ENCODE data around the gene CKLF.

CKLF gene

DNA sequence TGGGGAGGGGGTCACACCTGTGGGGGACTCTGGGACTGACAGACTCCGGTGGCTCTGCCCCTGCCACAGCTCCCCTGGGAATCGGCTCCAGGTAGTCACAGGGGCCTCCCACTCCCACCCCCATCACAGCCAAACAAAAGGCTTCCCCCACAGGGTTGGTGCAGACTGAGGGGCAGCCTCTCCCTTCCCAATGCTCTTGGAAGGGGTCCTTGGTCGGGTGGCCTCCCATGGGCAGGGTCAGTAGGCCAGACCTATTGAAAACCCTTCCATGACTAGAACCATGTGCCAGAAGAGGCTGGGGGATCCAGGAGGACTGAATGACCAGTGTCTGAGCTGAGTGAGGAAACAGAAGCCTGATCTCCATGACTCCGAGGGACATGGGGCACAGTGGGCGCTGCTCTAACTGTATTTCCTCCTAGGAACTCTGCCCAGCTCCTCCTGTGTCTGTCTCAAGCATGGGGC lies 31.1 kb upstream of the CKLF start:
- H3K9me3 ChIP-seq (ENCODE audit: control insufficient read depth, low read length), result no peaks in the 10 kb centered on the region
- peak overlapping the region; percentile 44 for H4K91ac ChIP-seq (ENCODE audit: low read length)
- no peak overlapping the region for H2AFZ ChIP-seq (ENCODE audit: low read depth, low read length)
- peak overlapping the region; percentile 54 for H4K8ac ChIP-seq (ENCODE audit: low read length)
- H3K79me1 ChIP-seq (replicated peaks; ENCODE audit: low read length, poor library complexity, severe bottlenecking), result peaks cover 15% of the 10 kb centered on the region
- H2BK12ac ChIP-seq (ENCODE audit: low read length in 2 of 2), result peak overlapping the region; percentile 6 to 88
- no peak overlapping the region for H3K9ac ChIP-seq (ENCODE audit: low read length)
- peak overlapping the region; percentile 75 for H2BK5ac ChIP-seq (ENCODE audit: low read depth, low read length, poor library complexity, severe bottlenecking)
- peak overlapping the region; percentile 85 for H2BK15ac ChIP-seq (ENCODE audit: low read depth, poor library complexity, severe bottlenecking)
- H3K14ac ChIP-seq (ENCODE audit: low read length in 2 of 2), result peak overlapping the region in 1 of 2 experiments; percentile 18
- no peaks in the 10 kb centered on the region for H3K27me3 ChIP-seq (ENCODE audit: control insufficient read depth in 1 of 2, insufficient read depth in 1 of 2, low read length in 2 of 2)
- H3K27ac ChIP-seq (ENCODE audit: low read length, poor library complexity, severe bottlenecking), result peak overlapping the region; percentile 83
- H3K4me2 ChIP-seq (ENCODE audit: low read length, poor library complexity, severe bottlenecking), result no peak overlapping the region
- H3K4ac ChIP-seq (ENCODE audit: low read depth in 1 of 2, low read length in 2 of 2), result peak overlapping the region; percentile 13 to 47
- WGBS, result 95% methylated on average over 5 of the region's 5 CpGs
- H2AK5ac ChIP-seq (ENCODE audit: low read length, severe bottlenecking), result peak overlapping the region; percentile 99
- H3K36me3 ChIP-seq (ENCODE audit: control insufficient read depth in 1 of 2, insufficient read depth in 2 of 2, low read depth in 1 of 2, low read length in 2 of 2), result peaks cover 39 to 42% of the 10 kb centered on the region in 2 experiments
- DNase-seq, result no peak
- H3K18ac ChIP-seq (ENCODE audit: low read depth in 1 of 2, low read length in 2 of 2), result peak overlapping the region; percentile 7 to 69
- H3K23ac ChIP-seq (ENCODE audit: low read length in 2 of 2), result peak overlapping the region in 1 of 2 experiments; percentile 71
- H3K4me1 ChIP-seq (ENCODE audit: control insufficient read depth, insufficient read depth, low read depth, low read length), result peaks cover 39% of the 10 kb centered on the region
- H3K4me3 ChIP-seq (ENCODE audit: insufficient read depth in 1 of 2, low read depth in 1 of 2, low read length in 2 of 2), result no peak overlapping the region
- peak overlapping the region; percentile 55 for H2BK120ac ChIP-seq (ENCODE audit: low read depth, low read length)

GRCh38 chr16:66521951-66522771 lies 30.2 kb upstream of the CKLF start:
- peak overlapping the region; percentile 99 for H2AK5ac ChIP-seq (ENCODE audit: low read length, severe bottlenecking)
- H3K27me3 ChIP-seq (ENCODE audit: control insufficient read depth in 1 of 2, insufficient read depth in 1 of 2, low read length in 2 of 2), result no peaks in the 10 kb centered on the region
- H3K79me1 ChIP-seq (replicated peaks; ENCODE audit: low read length, poor library complexity, severe bottlenecking), result peaks cover 15% of the 10 kb centered on the region
- H3K4me2 ChIP-seq (ENCODE audit: low read length, poor library complexity, severe bottlenecking), result no peak overlapping the region
- no peak overlapping the region for H3K4me3 ChIP-seq (ENCODE audit: insufficient read depth in 1 of 2, low read depth in 1 of 2, low read length in 2 of 2)
- peak overlapping the region; percentile 39 for H2BK15ac ChIP-seq (ENCODE audit: low read depth, poor library complexity, severe bottlenecking)
- H2BK12ac ChIP-seq (ENCODE audit: low read length in 2 of 2), result peak overlapping the region; percentile 6 to 51
- 71% methylated on average over 17 of the region's 17 CpGs for WGBS
- H2BK5ac ChIP-seq (ENCODE audit: low read depth, low read length, poor library complexity, severe bottlenecking), result peak overlapping the region; percentile 3
- no peak overlapping the region for H2AFZ ChIP-seq (ENCODE audit: low read depth, low read length)
- H3K9ac ChIP-seq (ENCODE audit: low read length), result no peak overlapping the region
- H3K23ac ChIP-seq (ENCODE audit: low read length in 2 of 2), result peak overlapping the region in 1 of 2 experiments; percentile 70
- peak overlapping the region; percentile 55 for H2BK120ac ChIP-seq (ENCODE audit: low read depth, low read length)
- peak overlapping the region; percentile 83 for H3K27ac ChIP-seq (ENCODE audit: low read length, poor library complexity, severe bottlenecking)
- H3K4ac ChIP-seq (ENCODE audit: low read depth in 1 of 2, low read length in 2 of 2), result peak overlapping the region; percentile 47
- peak overlapping the region; percentile 8 to 76 for H3K18ac ChIP-seq (ENCODE audit: low read depth in 1 of 2, low read length in 2 of 2)
- H3K36me3 ChIP-seq (ENCODE audit: control insufficient read depth in 1 of 2, insufficient read depth in 2 of 2, low read depth in 1 of 2, low read length in 2 of 2), result peaks cover 47 to 50% of the 10 kb centered on the region in 2 experiments
- peak; percentile 84 for DNase-seq
- peak overlapping the region; percentile 54 for H4K8ac ChIP-seq (ENCODE audit: low read length)
- H3K14ac ChIP-seq (ENCODE audit: low read length in 2 of 2), result peak overlapping the region in 1 of 2 experiments; percentile 18
- no peaks in the 10 kb centered on the region for H3K9me3 ChIP-seq (ENCODE audit: control insufficient read depth, low read length)
- H3K4me1 ChIP-seq (ENCODE audit: control insufficient read depth, insufficient read depth, low read depth, low read length), result peaks cover 36% of the 10 kb centered on the region
- peak overlapping the region; percentile 81 for H4K91ac ChIP-seq (ENCODE audit: low read length)

- Histone ChIP-seq H3K18ac (ENCODE audit: low read depth in 1 of 2, low read length in 2 of 2) (no peak overlapping the region), H3K36me3 (ENCODE audit: control insufficient read depth in 1 of 2, insufficient read depth in 2 of 2, low read depth in 1 of 2, low read length in 2 of 2) (peaks cover 56 to 58% of the 10 kb centered on the region in 2 experiments), H3K4ac (ENCODE audit: low read depth in 1 of 2, low read length in 2 of 2) (no peak overlapping the region), H3K4me1 (ENCODE audit: control insufficient read depth, insufficient read depth, low read depth, low read length) (peaks cover 29% of the 10 kb centered on the region), H3K27me3 (ENCODE audit: control insufficient read depth in 1 of 2, insufficient read depth in 1 of 2, low read length in 2 of 2) (no peaks in the 10 kb centered on the region), H3K79me1 (replicated peaks; ENCODE audit: low read length, poor library complexity, severe bottlenecking) (peaks cover 15% of the 10 kb centered on the region), H2AK5ac (ENCODE audit: low read length, severe bottlenecking) (peak overlapping the region; percentile 37), H4K8ac (ENCODE audit: low read length) (no peak overlapping the region), H3K14ac (ENCODE audit: low read length in 2 of 2) (no peak overlapping the region), H3K4me2 (ENCODE audit: low read length, poor library complexity, severe bottlenecking) (no peak overlapping the region), H2AFZ (ENCODE audit: low read depth, low read length) (no peak overlapping the region), H2BK120ac (ENCODE audit: low read depth, low read length) (no peak overlapping the region), H4K91ac (ENCODE audit: low read length) (no peak overlapping the region), H2BK5ac (ENCODE audit: low read depth, low read length, poor library complexity, severe bottlenecking) (no peak overlapping the region), H3K4me3 (ENCODE audit: insufficient read depth in 1 of 2, low read depth in 1 of 2, low read length in 2 of 2) (no peak overlapping the region), H3K9me3 (ENCODE audit: control insufficient read depth, low read length) (no peaks in the 10 kb centered on the region), H3K23ac (ENCODE audit: low read length in 2 of 2) (no peak overlapping the region), H3K27ac (ENCODE audit: low read length, poor library complexity, severe bottlenecking) (no peak overlapping the region), H3K9ac (ENCODE audit: low read length) (no peak overlapping the region), H2BK15ac (ENCODE audit: low read depth, poor library complexity, severe bottlenecking) (no peak overlapping the region), H2BK12ac (ENCODE audit: low read length in 2 of 2) (no peak overlapping the region)
- WGBS, result 98% methylated on average over 11 of the region's 11 CpGs
- no peak for DNase-seq
Measured at GRCh38 chr16:66522816-66523590, 29.4 kb upstream of the CKLF start.

GRCh38 chr16:66523861-66524354 lies 28.5 kb upstream of the CKLF start:
- H2BK5ac ChIP-seq (ENCODE audit: low read depth, low read length, poor library complexity, severe bottlenecking), result no peak overlapping the region
- H3K18ac ChIP-seq (ENCODE audit: low read depth in 1 of 2, low read length in 2 of 2), result no peak overlapping the region
- no peak overlapping the region for H3K4me3 ChIP-seq (ENCODE audit: insufficient read depth in 1 of 2, low read depth in 1 of 2, low read length in 2 of 2)
- H4K8ac ChIP-seq (ENCODE audit: low read length), result no peak overlapping the region
- no peak overlapping the region for H2BK12ac ChIP-seq (ENCODE audit: low read length in 2 of 2)
- WGBS, result 97% methylated on average over 9 of the region's 9 CpGs
- H3K4ac ChIP-seq (ENCODE audit: low read depth in 1 of 2, low read length in 2 of 2), result no peak overlapping the region
- H3K27me3 ChIP-seq (ENCODE audit: control insufficient read depth in 1 of 2, insufficient read depth in 1 of 2, low read length in 2 of 2), result no peaks in the 10 kb centered on the region
- no peak for DNase-seq
- H3K4me2 ChIP-seq (ENCODE audit: low read length, poor library complexity, severe bottlenecking), result no peak overlapping the region
- H3K9me3 ChIP-seq (ENCODE audit: control insufficient read depth, low read length), result no peaks in the 10 kb centered on the region
- H3K27ac ChIP-seq (ENCODE audit: low read length, poor library complexity, severe bottlenecking), result no peak overlapping the region
- H3K14ac ChIP-seq (ENCODE audit: low read length in 2 of 2), result no peak overlapping the region
- no peak overlapping the region for H4K91ac ChIP-seq (ENCODE audit: low read length)
- no peak overlapping the region for H2AFZ ChIP-seq (ENCODE audit: low read depth, low read length)
- peaks cover 65% of the 10 kb centered on the region in 2 experiments for H3K36me3 ChIP-seq (ENCODE audit: control insufficient read depth in 1 of 2, insufficient read depth in 2 of 2, low read depth in 1 of 2, low read length in 2 of 2)
- peaks cover 29% of the 10 kb centered on the region for H3K4me1 ChIP-seq (ENCODE audit: control insufficient read depth, insufficient read depth, low read depth, low read length)
- no peak overlapping the region for H2AK5ac ChIP-seq (ENCODE audit: low read length, severe bottlenecking)
- H2BK120ac ChIP-seq (ENCODE audit: low read depth, low read length), result no peak overlapping the region
- H3K9ac ChIP-seq (ENCODE audit: low read length), result no peak overlapping the region
- no peak overlapping the region for H2BK15ac ChIP-seq (ENCODE audit: low read depth, poor library complexity, severe bottlenecking)
- H3K79me1 ChIP-seq (replicated peaks; ENCODE audit: low read length, poor library complexity, severe bottlenecking), result peaks cover 15% of the 10 kb centered on the region
- H3K23ac ChIP-seq (ENCODE audit: low read length in 2 of 2), result no peak overlapping the region
